G401.6 (cell line): Measurements from ENCODE around the gene SVIL.
"Not testable (repeated sequence)": the region's sequence is repeated elsewhere in the genome, so short reads cannot be mapped to it uniquely, and the experiment has no call there.

ENCODE experiments used
- FAIRE-seq: peaks from 2 replicates; lab custom pipeline; 2012; peaks lifted over from hg19 to GRCh38; lab: Jason Lieb, UNC

The SVIL gene

DNA sequence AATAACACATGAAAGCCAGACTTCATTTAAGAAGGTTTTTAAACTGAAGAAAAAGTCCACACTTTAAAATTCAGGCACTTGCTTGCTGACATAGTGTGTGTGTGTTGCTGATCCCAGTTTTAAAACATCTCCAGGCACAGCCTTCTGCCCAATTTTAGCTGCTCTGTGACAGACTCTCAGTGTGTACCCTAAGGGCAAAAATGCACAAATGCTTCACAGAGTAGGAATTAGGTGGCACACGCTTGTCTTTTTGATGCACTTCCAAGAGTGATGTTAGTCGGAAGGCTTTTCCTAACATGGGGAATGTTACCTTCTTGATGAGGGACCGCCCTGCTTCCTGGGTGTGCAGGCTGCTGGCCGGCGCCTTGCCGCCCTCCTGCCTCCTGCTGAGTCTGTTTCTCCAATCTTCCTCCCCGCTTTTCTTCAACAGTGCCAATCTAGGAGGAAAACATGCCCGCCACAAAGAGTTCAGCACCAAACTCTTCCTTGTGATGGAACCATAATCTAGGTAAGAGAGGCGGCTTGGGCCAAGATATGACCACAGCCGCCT, 122.3 kb downstream of the SVIL start:
- FAIRE-seq: no peak

DNA sequence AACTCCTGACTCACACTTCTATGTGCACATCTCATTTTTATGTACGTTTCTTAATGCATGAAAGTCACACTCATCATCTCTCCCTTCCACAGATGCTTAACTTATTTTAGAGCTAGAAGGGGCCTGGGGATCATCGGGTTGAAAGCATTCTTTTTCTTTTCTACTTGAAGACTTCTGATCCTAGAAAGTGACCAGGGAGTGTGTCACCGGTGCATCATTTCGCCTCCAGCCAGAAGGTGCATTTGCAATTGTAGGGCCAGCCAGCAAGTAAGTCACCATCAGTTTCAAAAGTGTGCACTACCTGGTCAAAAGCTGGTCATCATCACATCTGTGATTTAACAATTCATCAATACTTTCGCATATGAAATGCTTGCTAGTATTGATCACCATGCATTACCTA, 123.0 kb downstream of the SVIL start:
- not testable (repeated sequence) for FAIRE-seq

DNA sequence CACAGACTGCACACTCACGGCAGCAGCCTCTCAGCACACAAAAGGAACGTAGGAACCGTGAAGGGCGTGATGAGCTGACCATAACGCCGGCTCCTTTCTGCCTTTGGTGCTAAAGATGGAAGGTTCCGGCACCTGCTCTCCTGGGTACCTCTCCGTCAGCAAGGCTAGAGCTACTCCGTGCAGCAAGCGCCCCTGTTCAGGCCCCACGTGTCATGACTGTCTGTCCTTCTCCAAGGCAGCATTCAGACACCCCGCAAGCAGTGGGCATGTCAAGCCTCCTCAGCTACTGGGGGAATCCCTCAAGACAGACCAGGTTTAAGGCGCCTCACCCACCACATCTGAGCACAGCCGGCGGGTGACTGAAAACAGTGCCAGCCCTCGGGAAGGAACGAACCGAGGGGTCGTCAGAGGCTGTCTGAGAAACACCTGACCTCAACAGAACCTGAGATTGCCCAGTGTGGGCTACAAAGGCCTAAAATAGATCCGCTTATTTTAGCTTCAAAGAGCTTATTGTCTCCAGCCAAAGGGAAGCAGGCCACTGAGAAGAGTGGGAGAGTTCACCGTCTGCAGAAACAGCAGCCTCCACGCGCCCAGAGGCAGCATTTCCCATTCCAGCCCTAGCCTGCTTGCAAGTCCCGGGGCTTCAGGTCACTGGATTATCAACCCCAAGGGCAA, 124.2 kb downstream of the SVIL start:
- FAIRE-seq: not testable (repeated sequence)

DNA sequence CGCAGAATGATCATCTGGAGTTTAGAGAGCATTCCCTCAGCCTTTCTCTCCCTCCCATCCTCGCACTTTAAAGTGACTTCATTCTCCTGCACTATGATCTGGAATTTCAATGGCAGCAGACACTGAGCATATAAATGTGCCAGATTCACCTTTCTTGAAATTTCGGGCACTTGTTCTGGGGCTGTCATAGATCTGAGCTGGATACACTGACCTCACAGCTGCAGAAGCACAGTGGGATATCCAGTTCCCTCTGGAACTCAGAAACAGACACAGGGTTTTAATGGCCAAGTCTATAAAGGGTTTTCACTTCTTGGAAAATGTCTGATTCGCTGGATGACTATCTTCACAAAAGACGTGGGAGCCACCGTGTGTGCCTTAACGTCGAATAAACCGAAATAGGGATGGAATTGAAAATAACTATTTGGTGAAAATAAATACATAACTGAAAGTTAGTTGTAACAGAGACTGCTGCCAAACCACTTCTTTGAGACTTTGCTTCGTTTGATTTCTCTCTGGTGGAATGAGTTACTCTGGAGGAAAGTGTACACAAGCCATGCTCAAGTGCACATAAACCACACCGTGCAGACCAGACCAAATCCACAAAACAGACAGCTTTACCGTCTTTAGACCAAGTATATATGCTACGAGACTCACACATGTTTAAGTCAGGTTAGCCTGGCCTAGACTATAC, 126.1 kb downstream of the SVIL start:
- FAIRE-seq: no peak

DNA sequence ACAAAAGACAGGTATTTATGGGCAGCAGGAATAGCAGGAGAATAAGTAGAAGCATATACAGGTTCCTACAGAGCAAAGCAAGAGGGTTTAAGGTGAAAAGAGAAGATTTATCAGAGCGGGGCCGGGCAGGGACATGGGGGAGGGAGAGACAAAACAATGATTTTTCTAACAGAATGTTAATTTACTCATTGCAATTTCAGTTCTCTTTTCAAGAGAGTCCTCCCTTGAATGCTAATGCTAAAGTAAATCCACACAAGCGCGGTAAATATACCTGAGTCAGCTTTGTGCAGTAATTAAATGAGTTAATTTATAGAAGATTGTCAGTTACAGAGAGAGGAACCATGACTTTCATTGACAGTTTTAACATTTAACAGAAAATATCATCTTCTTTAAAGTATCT, 127.0 kb downstream of the SVIL start:
- not testable (repeated sequence) for FAIRE-seq

DNA sequence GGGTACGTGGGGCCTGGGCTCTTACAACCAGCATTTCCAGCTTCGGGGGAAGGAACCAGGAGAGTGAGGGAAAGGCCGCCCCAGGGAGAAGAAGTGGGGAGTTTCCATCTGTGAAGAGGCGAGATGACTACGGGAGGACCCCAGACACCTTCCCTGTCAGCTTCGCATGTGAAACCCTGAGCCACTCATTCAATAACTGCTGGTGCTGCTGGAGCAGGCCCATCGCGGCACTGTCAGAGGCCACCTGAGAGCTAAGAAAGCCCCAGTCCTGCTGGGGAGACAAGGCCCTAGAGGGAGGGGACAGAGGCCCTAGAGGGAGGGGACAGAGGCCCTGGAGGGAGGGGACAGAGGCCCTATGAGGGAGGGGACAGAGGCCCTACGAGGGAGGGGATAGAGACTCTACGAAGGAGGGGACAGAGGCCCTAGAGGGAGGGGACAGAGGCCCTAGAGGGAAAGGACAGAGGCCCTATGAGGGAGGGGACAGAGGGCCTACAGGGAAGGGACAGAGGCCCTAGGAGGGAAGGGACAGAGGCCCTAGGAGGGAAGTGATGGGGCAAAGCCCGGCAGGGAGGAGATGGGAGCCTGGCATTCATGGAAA, 128.3 kb downstream of the SVIL start:
- FAIRE-seq: not testable (repeated sequence)

DNA sequence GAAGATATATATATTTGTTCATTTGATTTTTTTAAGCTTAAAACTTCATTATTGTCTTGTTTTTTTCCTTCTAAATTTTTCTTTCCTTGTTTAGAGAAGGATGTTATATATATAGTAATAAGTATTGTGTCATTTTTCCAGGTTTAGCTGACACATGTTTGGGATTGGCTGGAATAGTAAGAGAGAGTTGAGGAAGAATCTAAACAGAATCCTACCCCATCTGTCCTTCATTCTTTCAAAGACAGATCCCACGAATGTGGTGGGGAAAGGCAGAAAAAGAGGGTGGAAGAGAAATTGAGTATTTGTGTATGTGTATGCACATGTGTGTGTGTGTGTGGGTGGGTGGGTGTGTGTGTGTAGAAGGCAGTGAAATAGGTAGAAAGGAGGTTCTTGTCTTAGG, 132.4 kb downstream of the SVIL start:
- peak; percentile 51 for FAIRE-seq

DNA sequence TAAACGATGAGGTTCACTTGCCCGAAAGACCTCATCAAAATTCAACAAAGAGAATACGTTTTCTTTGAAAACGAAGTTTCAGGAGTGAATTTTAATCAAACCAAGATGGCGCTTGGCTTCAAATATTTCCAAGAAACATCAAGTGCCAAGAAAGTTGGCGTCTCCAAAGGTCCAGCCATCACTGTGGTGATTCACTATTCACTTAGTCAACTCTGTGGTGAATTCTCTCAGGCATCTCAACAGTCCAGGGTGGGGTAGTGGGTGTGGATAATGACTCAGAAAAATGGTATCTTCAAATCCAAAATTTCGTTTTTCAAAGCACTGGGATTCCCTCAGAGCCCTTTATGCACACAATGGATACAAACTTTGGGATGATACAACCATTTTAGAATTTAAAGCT, 133.1 kb downstream of the SVIL start:
- FAIRE-seq: no peak

DNA sequence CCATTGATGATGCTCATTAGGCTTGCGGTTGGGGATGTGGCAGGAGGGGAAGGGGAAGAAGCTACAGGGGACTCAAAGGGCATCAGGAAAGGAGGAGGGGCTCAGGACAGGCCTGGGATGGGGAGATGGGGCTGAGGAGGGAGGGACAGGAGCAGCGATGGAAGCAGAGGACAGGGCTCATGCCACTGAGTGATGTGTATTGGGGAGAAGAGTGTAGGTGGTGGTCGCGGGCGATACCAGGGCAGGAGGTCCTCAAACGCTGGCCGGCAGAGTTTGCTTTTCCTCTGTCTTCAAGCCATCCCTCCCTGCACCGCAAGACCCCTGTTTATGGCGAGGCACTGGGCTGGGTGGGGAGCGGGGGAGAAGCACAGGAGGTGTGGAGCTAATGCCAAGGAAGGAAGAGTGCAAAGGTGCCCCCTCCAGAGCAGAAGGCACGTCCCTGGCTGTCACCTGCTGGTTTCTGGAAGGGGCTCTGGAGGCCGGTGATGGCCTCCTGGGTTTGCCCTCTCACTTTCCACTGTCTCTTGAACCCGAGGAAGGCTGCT, 134.7 kb downstream of the SVIL start:
- FAIRE-seq: no peak

DNA sequence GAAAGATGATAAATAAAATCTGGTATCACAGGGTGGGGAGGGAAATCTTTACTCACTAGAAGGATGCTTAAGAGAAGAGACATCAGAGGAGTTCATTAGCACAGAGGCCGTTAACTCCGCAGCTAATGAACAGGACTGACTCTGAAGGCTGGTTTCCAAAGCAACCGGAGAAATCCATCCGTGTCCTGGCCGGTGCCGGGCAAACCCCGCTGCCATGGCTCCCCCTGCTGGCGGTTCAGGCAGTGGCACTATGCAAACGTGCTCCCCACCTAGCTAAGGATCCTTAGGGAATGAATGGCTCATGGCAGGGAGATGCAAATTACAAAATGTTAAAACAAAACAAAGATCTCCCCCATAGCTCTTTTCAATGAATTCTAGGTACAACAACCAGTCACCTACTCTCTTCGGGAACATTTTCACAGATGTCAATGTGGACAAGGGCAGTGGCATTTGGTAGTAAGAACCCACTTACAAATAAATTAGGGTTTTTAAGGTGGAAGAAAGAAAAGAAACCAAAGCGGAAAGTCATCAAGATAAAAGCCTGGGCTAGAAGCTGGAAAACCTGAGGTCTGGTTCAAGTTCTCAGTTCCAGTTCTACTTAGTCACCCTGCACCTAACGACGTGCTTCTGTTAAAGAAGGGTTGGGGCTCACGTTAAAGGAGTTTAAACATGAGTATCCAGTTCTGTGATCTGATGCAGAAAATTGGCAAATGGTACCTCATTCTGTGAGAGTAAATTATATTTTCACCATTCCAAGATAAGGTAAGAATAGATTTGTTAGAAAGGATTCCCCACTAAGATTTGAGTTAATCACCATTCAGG, 138.2 kb downstream of the SVIL start:
- peak; percentile 94 for FAIRE-seq

DNA sequence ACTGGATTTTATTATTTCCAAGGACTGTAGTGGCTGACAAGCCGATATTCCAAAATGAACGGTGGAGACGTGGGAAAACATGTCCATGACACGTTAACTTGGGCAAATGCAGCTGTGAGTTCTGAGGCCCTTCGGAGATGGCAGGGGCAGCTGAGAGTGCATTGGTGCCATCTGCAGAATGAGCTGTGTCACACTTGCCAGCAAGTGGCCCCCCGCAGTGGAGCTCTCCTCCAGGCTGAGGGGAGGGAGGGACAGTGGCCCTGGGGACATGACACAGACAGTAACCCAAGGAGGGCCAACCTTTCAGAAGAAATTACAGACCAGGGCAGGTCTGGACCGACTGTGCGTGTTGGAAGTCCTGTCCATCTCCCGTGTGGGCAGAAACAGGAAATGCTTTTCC, 139.4 kb downstream of the SVIL start:
- no peak for FAIRE-seq

DNA sequence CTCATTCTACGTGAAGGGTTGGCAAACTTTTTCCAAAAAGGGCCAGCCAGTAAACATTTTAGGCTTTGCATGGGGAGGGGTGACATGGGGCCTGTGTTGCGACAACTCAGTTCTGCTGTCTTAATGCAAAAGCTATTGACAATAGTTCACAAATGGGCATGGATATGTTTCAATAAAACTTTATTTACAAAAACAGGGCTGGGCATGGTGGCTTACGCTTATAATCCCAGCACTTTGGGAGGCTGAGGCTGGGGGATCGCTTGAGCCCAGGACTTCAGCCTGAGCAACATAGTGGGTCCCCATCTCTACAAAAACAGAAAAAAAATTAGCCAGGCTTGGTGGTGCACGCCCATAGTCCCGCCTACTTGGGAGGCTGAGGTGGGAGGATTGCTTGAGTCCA, 141.1 kb downstream of the SVIL start:
- FAIRE-seq: no peak

DNA sequence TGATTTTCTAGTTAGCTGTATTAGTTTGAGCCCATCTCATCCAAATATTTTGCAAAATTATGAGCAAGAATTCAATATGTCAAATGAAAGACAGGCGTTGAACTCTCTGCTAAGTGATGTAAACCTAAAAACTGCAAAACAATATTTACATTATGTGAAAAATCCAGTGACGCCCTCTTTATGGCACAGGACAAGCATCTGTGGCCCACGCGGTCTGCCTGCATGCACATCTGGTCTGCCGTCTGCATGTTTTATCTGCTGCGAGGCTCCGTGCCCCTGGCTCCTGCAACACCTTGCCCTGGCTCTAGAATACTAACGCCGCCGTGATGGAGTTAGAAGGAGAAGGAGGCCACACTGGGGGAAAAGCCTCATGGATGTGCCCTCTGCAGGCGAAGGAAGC, 142.0 kb downstream of the SVIL start:
- no peak for FAIRE-seq

DNA sequence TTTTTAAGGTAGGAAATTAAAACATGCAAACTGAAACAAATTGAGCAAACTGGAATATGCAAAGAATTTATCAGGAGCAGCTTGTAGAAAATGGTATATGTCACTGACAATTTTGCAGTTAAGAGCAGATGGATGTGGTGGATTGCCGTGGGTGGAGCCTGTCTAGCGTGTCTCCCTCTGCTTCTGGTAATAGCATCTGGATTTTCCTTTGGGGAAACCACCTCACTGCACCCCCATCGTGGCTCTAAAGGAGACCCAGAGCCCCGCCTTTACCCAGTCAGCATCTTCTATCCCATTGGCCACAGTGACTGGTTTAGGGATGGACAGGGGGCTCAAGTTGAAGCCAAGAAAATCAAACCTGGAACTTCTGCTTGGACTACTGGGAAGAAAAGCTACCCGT, 142.9 kb downstream of the SVIL start:
- FAIRE-seq: no peak

DNA sequence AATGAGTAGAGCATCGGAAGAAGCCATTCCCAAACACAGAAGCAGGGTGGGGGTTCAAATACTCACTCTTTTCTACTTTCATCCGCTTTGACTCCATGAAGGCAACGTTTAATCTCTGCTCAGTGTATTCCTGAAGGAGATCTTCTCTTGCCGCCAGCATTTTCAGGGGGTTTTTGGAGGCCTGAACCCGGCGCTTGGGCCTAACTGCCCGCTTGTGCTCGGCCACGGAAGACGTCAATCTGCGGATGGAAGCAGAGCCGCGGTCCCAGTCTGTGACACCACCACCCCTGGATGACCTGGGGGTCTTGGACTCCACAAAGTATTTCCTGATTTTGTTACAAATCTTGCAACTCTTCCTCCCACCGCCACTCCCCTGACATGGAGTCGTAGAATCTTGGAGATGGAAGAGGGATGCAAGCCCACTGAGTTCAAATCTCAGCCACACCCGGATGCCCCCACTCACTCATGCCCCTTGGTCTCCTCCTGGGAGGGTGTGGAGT, 143.9 kb downstream of the SVIL start:
- FAIRE-seq: not testable (repeated sequence)

DNA sequence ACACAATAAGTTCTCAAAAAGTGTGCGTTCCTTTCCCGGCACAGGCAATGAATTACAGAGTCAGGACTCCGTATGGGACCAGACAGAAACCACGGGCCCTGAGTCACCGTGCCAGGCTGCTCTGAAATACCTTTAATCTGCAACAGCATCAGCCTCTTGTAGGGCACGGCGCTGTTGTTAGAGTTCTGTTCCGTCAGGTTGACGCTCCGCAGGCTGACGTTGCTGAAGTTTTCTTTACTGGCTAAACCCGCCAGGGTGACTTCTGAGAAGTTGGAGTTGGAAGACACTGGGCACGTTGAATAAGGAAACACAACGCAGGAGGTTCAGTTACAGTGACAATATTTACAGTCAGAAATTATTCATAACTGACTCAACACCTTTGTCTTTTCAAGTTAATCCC, 146.3 kb downstream of the SVIL start:
- not testable (repeated sequence) for FAIRE-seq

DNA sequence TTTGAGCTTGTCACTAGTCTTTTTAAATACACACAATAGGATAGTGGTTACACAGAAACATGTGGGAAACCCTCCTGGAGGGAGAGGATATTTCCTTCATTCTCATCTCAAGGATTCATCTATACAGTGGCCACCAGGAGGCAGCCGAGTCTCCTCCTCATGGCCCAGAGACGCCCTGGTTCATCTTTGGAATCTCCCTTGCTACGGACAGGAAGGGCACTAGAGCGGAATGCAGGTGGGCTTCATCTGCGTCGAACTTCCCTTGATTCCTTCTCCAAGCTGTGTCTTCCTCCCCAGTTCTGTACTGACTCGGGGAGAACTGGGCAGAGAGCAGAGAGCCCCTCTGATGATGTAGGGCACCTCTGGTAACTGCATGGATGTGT, 146.9 kb downstream of the SVIL start:
- not testable (repeated sequence) for FAIRE-seq

DNA sequence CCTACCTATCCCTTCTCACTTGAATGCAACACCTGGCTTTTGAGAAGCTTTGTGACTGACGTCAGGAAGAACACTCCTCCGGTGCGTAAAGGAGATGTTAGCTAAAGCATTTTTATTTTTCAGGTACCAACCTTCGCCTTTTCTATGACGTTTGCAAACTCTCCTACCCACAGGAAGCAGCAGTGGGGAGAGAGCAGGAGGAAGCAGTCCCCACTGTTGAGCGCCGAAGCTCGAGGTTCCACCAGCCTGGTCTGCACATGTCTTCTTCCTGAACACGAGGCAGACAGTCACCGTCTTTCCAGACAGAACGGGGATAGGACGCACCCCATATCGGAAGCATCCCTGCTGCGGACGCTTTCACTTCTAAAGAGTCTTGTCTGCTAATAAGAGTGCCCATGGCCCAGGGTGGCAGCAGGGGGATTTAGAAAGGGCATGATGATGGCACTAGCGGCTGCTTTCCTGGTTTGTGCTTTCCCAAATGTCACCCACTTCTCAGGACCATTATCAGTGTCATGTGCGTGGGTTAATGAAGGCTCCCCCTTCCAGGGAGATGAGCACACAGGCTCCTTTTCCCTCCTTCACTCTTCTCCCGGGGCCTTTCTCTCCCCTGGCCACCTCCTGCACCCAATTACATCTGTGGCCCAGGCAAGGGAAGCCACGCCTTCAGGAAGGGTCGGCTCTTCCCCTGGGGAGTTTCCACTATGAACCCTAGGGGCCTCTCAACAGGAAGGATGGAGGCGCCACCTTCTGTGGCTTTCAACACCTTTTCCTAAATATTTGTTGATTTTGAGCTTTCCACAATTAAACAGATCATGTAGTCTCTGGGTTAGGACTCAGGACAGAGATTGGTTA, 147.5 kb downstream of the SVIL start:
- FAIRE-seq: not testable (repeated sequence)

DNA sequence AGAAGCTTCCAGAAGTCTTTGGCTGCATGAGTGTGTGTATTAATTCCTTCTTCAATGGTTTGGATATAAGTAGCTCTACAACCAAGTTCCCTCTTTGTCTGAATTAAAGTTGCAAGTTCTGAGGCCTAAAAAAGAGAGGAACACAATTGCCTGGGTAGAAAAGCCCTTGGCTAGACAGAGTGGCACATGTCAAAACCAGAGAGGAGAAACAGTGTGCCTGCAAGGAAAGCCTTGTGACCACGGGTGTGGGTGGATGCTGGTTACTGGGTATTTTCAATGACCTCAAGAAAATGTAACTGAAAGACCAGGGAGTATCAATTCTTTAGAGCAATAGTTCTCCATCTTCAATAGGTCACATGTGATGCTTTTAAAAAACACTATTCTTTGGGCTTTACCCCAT, 148.3 kb downstream of the SVIL start:
- no peak for FAIRE-seq

DNA sequence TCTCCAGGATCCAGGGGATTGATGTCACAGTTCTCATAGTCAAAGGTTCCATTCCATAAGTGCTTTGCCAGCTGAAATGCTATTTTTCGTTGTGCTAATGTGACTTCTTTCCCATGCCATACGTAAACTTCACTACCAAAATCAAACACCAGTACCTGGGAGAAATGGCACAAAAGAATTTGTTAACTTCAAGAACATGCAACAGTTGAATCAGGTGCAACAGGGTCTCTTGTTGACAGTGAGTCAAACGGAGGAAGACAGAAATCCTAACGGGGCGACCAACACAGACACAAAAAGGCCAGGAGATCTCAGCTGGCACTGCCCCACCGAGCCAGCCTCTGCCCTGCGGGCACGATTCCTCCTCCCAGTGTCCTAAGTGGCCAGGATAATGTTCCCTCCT, 150.1 kb downstream of the SVIL start:
- FAIRE-seq: not testable (repeated sequence)
